RKO (cell line): ENCODE results near the gene KLHDC7B.
"Not testable (repeated sequence)": the region's sequence is repeated elsewhere in the genome, so short reads cannot be mapped to it uniquely, and the experiment has no call there.

Source experiments
- DNase-seq: peaks from one replicate; pipeline ENCODE4 v3.0.0-alpha.2; 2016; ENCODE audit warnings: low spot score

Gene KLHDC7B

GRCh38 chr22:50517495-50518260 lies 28.0 kb upstream of the KLHDC7B start:
- DNase-seq = no peak

GRCh38 chr22:50518606-50519005 lies 27.1 kb upstream of the KLHDC7B start:
- DNase-seq = no peak

- no peak for DNase-seq
These were observed 26.5 kb upstream of the KLHDC7B start for GRCh38 chr22:50519151-50519550.

GRCh38 chr22:50520184-50520583 lies 25.5 kb upstream of the KLHDC7B start:
- not testable (repeated sequence) for DNase-seq

- no peak for DNase-seq
These were observed 24.8 kb upstream of the KLHDC7B start for GRCh38 chr22:50520826-50521453.

GRCh38 chr22:50521710-50522109 lies 24.0 kb upstream of the KLHDC7B start:
- no peak for DNase-seq

GRCh38 chr22:50522208-50522805 lies 23.4 kb upstream of the KLHDC7B start:
- DNase-seq = no peak

GRCh38 chr22:50522806-50523438 lies 22.8 kb upstream of the KLHDC7B start:
- DNase-seq = no peak

- DNase-seq = no peak
These were observed 22.3 kb upstream of the KLHDC7B start for GRCh38 chr22:50523458-50523805.

- DNase-seq = no peak
These were observed 21.7 kb upstream of the KLHDC7B start for GRCh38 chr22:50523806-50524675.

DNA sequence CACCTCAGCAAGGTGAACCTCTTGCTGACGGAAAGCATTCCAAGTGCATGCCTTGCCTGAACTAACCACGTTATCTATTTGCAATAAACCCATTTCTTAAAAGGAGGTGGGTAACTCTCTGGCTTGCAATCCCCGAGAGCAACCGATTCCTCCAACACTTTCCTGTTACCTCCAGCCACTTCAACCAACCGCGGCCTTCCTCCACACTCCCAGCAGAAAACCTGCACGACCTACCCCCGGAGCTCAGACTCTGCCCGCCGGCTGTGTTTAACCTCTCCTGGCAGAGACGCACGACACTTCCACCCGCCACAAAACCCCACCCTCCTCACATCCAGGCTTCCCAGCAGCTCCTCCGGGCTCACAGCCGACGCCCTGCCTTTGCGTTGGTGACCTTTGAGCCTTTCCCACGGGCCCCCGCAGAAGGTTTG lies 21.0 kb upstream of the KLHDC7B start:
- DNase-seq = no peak

GRCh38 chr22:50525104-50525857 lies 20.4 kb upstream of the KLHDC7B start, which contains the start of gene SCO2:
Gene SCO2 (minus strand): TSS chr22:50525598. CDS start chr22:50524411, 1,187 bp downstream.
- peak; percentile 96 for DNase-seq

DNA sequence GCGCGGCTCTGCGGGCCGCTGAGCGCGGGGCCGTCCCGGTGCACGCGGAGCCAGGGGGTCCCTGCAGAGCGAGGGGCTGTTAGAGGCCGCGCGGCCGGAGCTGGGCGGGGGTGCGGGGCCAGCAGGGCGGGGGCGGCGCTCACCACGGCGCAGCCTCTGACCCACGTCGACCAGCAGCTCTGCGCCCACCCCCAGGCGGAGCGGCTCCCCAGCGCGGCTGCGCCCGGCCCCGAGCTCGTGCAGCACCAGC lies 19.9 kb upstream of the KLHDC7B start:
- DNase-seq = peak; percentile 69

DNA sequence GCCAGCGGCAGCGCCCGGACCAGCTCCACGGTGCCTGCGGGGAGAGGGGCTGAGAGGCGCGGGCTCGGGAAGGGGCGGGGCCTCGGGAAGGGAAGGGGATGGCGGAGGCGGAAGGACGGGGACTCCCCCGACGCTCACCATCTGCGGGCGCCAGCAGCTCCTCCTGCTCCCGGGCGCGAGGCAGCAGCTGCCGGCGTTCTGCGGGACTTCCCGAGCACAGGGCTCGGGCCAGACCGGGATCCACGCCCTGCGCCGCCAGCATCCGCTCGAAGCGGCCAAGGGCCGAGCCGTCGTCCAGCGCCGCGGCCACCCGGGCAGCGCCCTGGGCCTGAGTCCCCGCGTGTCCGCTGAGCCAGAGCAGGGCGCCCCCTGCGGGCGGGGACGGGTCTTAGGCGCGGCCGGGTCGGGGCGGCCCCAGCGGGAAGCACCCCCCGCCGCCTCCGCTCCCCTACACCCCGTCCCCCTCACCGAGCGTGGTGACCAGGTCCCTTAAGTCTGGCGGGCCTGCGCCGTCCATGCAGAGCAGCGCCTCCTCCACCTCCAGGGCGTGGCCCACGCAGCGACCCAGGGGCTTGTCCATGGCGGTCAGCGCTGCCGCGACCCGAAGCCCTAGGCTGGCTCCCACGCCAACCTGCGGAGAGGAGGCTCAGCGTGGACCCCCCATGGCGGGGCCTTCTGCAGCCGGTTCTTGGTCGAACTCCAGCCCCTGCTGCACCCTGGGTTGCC lies 19.4 kb upstream of the KLHDC7B start:
- DNase-seq = no peak

- DNase-seq = no peak
These were observed 18.6 kb upstream of the KLHDC7B start for GRCh38 chr22:50526834-50527801.

GRCh38 chr22:50527921-50528681 lies 17.6 kb upstream of the KLHDC7B start:
- no peak for DNase-seq

DNA sequence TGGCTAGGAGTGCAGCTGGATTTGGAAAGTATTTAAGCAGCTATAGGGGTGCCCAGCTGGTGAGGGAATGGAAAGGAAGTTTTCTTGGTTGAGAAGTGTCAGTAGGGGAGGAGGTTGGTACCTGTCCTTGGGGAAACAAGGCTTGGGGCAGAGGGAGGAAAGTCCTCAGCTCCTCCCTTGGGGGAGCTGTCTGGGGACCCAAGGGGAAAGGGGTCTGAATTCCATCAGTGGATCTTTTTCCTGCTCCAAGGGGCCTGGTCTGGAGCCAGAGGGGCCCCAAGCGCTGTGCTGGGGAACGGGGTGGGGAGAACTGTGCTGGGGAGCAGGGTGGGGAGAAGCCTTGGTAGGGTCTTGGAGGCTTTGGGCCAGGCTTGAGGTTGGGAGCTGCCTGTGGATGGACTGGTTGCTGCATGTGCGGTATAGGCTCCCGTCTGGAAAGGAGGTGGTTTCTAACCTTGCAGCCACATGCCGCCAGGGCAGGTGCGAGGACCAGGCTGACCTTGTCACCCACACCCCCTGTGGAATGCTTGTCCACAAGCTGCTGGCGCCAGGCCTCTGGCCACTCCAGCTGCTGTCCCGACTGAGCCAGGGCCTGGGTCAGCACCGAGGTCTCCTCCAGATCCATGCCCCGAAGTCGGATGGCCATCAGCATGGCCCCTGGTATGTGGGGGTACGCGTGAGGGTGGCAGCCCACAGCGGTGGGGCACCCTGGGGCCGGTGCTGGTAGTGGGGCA lies 16.9 kb upstream of the KLHDC7B start:
- no peak for DNase-seq

- no peak for DNase-seq
These were observed 16.2 kb upstream of the KLHDC7B start for GRCh38 chr22:50529416-50529896.
